Neural cell (in vitro differentiated cells): ENCODE measurements around the gene NFS1.

ENCODE experiments used
- CTCF ChIP-seq: fragments of 450-650 bp; IDR thresholded peaks from 2 replicates; pipeline ENCODE4 v1.5.1; 2014; ENCODE audit warnings: antibody characterized with exemption, mild to moderate bottlenecking, moderate library complexity; ENCODE audit not compliant: poor library complexity, severe bottlenecking
- EP300 ChIP-seq: fragments of 450-650 bp; conservative IDR thresholded peaks from 2 replicates; pipeline ENCODE4 v1.6.1; 2014; ENCODE audit warnings: antibody characterized with exemption, mild to moderate bottlenecking, moderate library complexity; ENCODE audit not compliant: poor library complexity, severe bottlenecking
- EZH2 ChIP-seq: fragments of 200-600, 300-800 bp; shearing (Covaris generic), sonication (generic); IDR thresholded peaks from 2 replicates; pipeline ENCODE4 v1.6.1; 2014; ENCODE audit warnings: antibody characterized with exemption, low read length, borderline replicate concordance, mild to moderate bottlenecking; ENCODE audit not compliant: insufficient read depth, poor library complexity, severe bottlenecking
- POLR2AphosphoS5 ChIP-seq: IDR thresholded peaks from 2 replicates; pipeline ENCODE4 v1.6.1; 2012
- RAD21 ChIP-seq: fragments of 450-650 bp; conservative IDR thresholded peaks from 2 replicates; pipeline ENCODE4 v1.6.1; 2014; ENCODE audit warnings: antibody characterized with exemption, mild to moderate bottlenecking, moderate library complexity
- SMC3 ChIP-seq: fragments of 450-650 bp; conservative IDR thresholded peaks from 2 replicates; pipeline ENCODE4 v1.6.1; 2014; ENCODE audit warnings: antibody characterized with exemption, mild to moderate bottlenecking, moderate library complexity; ENCODE audit not compliant: poor library complexity
- TF ChIP-seq, protein P1 (sequence below): IDR thresholded peaks from 2 replicates; pipeline ENCODE4 v1.6.1; 2012; ENCODE audit warnings: borderline replicate concordance

GRCh38 chr20:35654415-35654814, 44.7 kb downstream of the NFS1 start:
- TF ChIP-seq EP300 (no peak), POLR2AphosphoS5 (no peak), CTCF (no peak), RAD21 (no peak), EZH2 (no peak), SMC3 (no peak)
- TF ChIP-seq, protein P1, sequence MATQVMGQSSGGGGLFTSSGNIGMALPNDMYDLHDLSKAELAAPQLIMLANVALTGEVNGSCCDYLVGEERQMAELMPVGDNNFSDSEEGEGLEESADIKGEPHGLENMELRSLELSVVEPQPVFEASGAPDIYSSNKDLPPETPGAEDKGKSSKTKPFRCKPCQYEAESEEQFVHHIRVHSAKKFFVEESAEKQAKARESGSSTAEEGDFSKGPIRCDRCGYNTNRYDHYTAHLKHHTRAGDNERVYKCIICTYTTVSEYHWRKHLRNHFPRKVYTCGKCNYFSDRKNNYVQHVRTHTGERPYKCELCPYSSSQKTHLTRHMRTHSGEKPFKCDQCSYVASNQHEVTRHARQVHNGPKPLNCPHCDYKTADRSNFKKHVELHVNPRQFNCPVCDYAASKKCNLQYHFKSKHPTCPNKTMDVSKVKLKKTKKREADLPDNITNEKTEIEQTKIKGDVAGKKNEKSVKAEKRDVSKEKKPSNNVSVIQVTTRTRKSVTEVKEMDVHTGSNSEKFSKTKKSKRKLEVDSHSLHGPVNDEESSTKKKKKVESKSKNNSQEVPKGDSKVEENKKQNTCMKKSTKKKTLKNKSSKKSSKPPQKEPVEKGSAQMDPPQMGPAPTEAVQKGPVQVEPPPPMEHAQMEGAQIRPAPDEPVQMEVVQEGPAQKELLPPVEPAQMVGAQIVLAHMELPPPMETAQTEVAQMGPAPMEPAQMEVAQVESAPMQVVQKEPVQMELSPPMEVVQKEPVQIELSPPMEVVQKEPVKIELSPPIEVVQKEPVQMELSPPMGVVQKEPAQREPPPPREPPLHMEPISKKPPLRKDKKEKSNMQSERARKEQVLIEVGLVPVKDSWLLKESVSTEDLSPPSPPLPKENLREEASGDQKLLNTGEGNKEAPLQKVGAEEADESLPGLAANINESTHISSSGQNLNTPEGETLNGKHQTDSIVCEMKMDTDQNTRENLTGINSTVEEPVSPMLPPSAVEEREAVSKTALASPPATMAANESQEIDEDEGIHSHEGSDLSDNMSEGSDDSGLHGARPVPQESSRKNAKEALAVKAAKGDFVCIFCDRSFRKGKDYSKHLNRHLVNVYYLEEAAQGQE: no peak
